Neural progenitor cell (in vitro differentiated cells): ENCODE data around the gene USP16.

Source experiments
- EZH2 ChIP-seq: fragments of 200-600 bp; sonication (generic); IDR thresholded peaks from 2 replicates; pipeline ENCODE4 v1.6.1; 2017; ENCODE audit warnings: antibody characterized with exemption, mild to moderate bottlenecking, moderate library complexity
- EZH2phosphoT487 ChIP-seq: fragments of 200-600 bp; sonication (generic); IDR thresholded peaks from 2 replicates; pipeline ENCODE4 v1.6.1; 2017; ENCODE audit warnings: antibody characterized with exemption
- TF ChIP-seq, protein P1 (sequence below): fragments of 200-600 bp; sonication (generic); IDR thresholded peaks from 2 replicates; pipeline ENCODE4 v1.5.1; 2017; ENCODE audit warnings: antibody characterized with exemption, mild to moderate bottlenecking

DNA sequence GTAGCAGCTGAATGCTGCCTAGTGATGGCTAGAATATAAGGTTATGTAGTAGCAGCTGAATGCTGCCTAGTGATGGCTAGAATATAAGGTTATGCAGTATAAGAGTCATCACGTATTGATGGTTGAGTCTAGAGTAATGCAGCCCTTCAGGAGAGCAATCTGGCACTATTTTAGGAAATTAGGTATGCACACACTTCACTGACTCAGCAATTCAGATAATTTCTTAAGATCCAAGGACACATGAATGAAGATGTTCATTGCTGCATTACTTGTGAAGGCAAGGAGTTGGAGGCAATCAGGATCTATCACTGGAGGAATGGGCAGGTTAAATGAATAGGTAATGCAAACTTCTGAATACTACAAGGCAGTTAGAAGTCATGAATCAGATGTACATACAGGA lies 45.4 kb upstream of the USP16 start:
- TF ChIP-seq, protein P1, sequence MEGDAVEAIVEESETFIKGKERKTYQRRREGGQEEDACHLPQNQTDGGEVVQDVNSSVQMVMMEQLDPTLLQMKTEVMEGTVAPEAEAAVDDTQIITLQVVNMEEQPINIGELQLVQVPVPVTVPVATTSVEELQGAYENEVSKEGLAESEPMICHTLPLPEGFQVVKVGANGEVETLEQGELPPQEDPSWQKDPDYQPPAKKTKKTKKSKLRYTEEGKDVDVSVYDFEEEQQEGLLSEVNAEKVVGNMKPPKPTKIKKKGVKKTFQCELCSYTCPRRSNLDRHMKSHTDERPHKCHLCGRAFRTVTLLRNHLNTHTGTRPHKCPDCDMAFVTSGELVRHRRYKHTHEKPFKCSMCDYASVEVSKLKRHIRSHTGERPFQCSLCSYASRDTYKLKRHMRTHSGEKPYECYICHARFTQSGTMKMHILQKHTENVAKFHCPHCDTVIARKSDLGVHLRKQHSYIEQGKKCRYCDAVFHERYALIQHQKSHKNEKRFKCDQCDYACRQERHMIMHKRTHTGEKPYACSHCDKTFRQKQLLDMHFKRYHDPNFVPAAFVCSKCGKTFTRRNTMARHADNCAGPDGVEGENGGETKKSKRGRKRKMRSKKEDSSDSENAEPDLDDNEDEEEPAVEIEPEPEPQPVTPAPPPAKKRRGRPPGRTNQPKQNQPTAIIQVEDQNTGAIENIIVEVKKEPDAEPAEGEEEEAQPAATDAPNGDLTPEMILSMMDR = no peak
- TF ChIP-seq EZH2phosphoT487 (no peak), EZH2 (no peak)
